CD14-positive monocyte (primary cell): ENCODE results near the gene LHX6. TPM values are rescaled to one million over a fixed set of nuclear protein-coding genes. Genes with fewer than 3 reads are reported as not detected.

Source experiments
- DNase-seq, 3 donors: peaks; one replicate each; pipeline ENCODE4 v3.0.0-alpha.2; 2011 to 2022
- H2AFZ ChIP-seq: 2 replicates; pipeline ENCODE4 v1.6.0; 2012; ENCODE audit warnings: mild to moderate bottlenecking, low read depth, low read length, inconsistent platforms; ENCODE audit not compliant: insufficient read depth, poor library complexity, severe bottlenecking
- H3K27ac ChIP-seq, 2 donors: 1 replicate in 1 of 2; 2 replicates in 1 of 2; pipeline ENCODE4 v1.5.1; 2012 to 2013; ENCODE audit warnings: low read length in 2 of 2, control low read depth in 1 of 2, inconsistent platforms in 1 of 2, low read depth in 1 of 2, mild to moderate bottlenecking in 1 of 2
- H3K27me3 ChIP-seq, 2 donors: one replicate each; pipeline versions ENCODE4 v1.6.0 to v1.6.1; 2011 to 2013; ENCODE audit warnings: low read length in 2 of 2; ENCODE audit not compliant: control insufficient read depth in 2 of 2, insufficient read depth in 2 of 2
- H3K36me3 ChIP-seq, 2 donors: replicated peaks in 1 of 2; 1 replicate in 1 of 2; 2 replicates in 1 of 2; pipeline versions ENCODE4 v1.5.1 to v1.6.1; 2012 to 2013; ENCODE audit warnings: low read length in 2 of 2, control low read depth in 1 of 2, inconsistent platforms in 1 of 2, mild to moderate bottlenecking in 1 of 2; ENCODE audit not compliant: insufficient read depth in 2 of 2, control insufficient read depth in 1 of 2
- H3K4me1 ChIP-seq, 2 donors: 1 replicate in 1 of 2; 2 replicates in 1 of 2; pipeline versions ENCODE4 v1.5.1 to v1.6.1; 2012 to 2013; ENCODE audit warnings: low read length in 2 of 2, control low read depth in 1 of 2, inconsistent platforms in 1 of 2, mild to moderate bottlenecking in 1 of 2, moderate library complexity in 1 of 2; ENCODE audit not compliant: insufficient read depth in 2 of 2, control insufficient read depth in 1 of 2
- H3K4me2 ChIP-seq: replicated peaks from 2 replicates; pipeline ENCODE3; 2012; ENCODE audit warnings: low read length, moderate library complexity, mild to moderate bottlenecking; ENCODE audit not compliant: poor library complexity, severe bottlenecking; ENCODE audit errors: extremely low read depth
- H3K4me3 ChIP-seq, 3 experiments: fragments of 200-600 bp in 1 of 3; sonication (generic) in 1 of 3; replicated peaks in 1 of 3; 1 replicate in 2 of 3; 2 replicates in 1 of 3; pipeline ENCODE4 v1.5.1; 2011 to 2013; ENCODE audit warnings: low read length in 3 of 3, mild to moderate bottlenecking in 3 of 3, control low read depth in 2 of 3, low read depth in 2 of 3, inconsistent platforms in 1 of 3, moderate library complexity in 1 of 3
- H3K79me2 ChIP-seq: 2 replicates; pipeline ENCODE4 v1.6.0; 2012; ENCODE audit warnings: mild to moderate bottlenecking, control low read depth, inconsistent platforms, low read length, moderate library complexity; ENCODE audit not compliant: insufficient read depth
- H3K9ac ChIP-seq: 2 replicates; pipeline ENCODE4 v1.6.0; 2017; ENCODE audit warnings: low read length, mild to moderate bottlenecking; ENCODE audit not compliant: insufficient read depth, poor library complexity, severe bottlenecking
- H3K9me3 ChIP-seq, 2 donors: replicated peaks in 1 of 2; 1 replicate in 1 of 2; 2 replicates in 1 of 2; pipeline versions ENCODE4 v1.5.1 to v1.6.1; 2012 to 2013; ENCODE audit warnings: low read length in 2 of 2, control low read depth in 1 of 2; ENCODE audit not compliant: control insufficient read depth in 1 of 2, insufficient read depth in 1 of 2
- H4K20me1 ChIP-seq: 2 replicates; pipeline ENCODE4 v1.6.0; 2012; ENCODE audit warnings: mild to moderate bottlenecking, low read length, control low read depth, moderate library complexity; ENCODE audit not compliant: insufficient read depth
- H3K27ac Mint-ChIP-seq, 7 donors: one replicate each; pipeline ENCODE4 v1.8.0; 2020; ENCODE audit warnings: mild to moderate bottlenecking in 7 of 7, mixed read lengths in 7 of 7, moderate library complexity in 6 of 7, inconsistent platforms in 2 of 7
- H3K27me3 Mint-ChIP-seq, 3 donors: one replicate each; pipeline ENCODE4 v1.8.0; 2021 to 2022; ENCODE audit warnings: low read depth in 3 of 3, mild to moderate bottlenecking in 3 of 3, mixed read lengths in 3 of 3, moderate library complexity in 3 of 3, inconsistent platforms in 1 of 3
- H3K36me3 Mint-ChIP-seq, 2 donors: one replicate each; pipeline ENCODE4 v1.8.0; 2020; ENCODE audit warnings: mixed read lengths in 2 of 2, inconsistent platforms in 1 of 2, mild to moderate bottlenecking in 1 of 2
- H3K4me1 Mint-ChIP-seq: one replicate; pipeline ENCODE4 v1.8.0; 2020; ENCODE audit warnings: mild to moderate bottlenecking, mixed read lengths
- H3K4me3 Mint-ChIP-seq, 2 donors: one replicate each; pipeline ENCODE4 v1.8.0; 2020; ENCODE audit warnings: mild to moderate bottlenecking in 2 of 2, mixed read lengths in 2 of 2, moderate library complexity in 1 of 2
- H3K9me3 Mint-ChIP-seq, 7 donors: one replicate each; pipeline ENCODE4 v1.8.0; 2020 to 2022; ENCODE audit warnings: mixed read lengths in 7 of 7, mild to moderate bottlenecking in 6 of 7, moderate library complexity in 6 of 7, inconsistent platforms in 2 of 7
- CTCF ChIP-seq: fragments of 200-600 bp; IDR thresholded peaks from one replicate; pipeline ENCODE4 v1.8.0; 2022; ENCODE audit warnings: antibody characterized with exemption, mild to moderate bottlenecking
- WGBS: methylation state at CpG from one replicate; pipeline ENCODE4 v1.1.5; 2013; ENCODE audit warnings: missing lambda C conversion rate; ENCODE audit not compliant: insufficient coverage; 5-methylcytosine and 5-hydroxymethylcytosine counted together
- intact Hi-C, 2 donors: fragments of 100-400 bp; cut with micrococcal nuclease; formaldehyde crosslinking; loops; one replicate each; pipeline versions ENCODE4 v1.15.0 to v1.15.1; 2023
- polyA plus RNA-seq, 3 donors: library from polyadenylated mRNA; depleted of rRNA in 1 of 3; unstranded in 2 of 3; stranded (reverse) in 1 of 3; fragments of 300-500 nt in 2 of 3; fragments of >200 nt in 1 of 3; fragmentation: Illumina TruSeq in 2 of 3; gene quantifications; 1 replicate in 2 of 3; 2 replicates in 1 of 3; pipeline ENCODE4 v1.2.3, GENCODE V29; 2012 to 2021

The LHX6 gene
- polyA plus RNA-seq, 3 donors: not detected

GRCh38 chr9:122221183-122221811 lies 7.5 kb downstream of the LHX6 start:
- Histone ChIP-seq H3K27me3 (peaks cover 45 to 72% of the 10 kb centered on the region in 2 donors), H3K27ac (no peak overlapping the region), H3K36me3 (no peaks in the 10 kb centered on the region), H3K9ac (no peak overlapping the region), H3K79me2 (no peaks in the 10 kb centered on the region), H3K4me2 (no peak overlapping the region), H2AFZ (peak overlapping the region; percentile 41), H3K9me3 (peaks cover 0 to 36% of the 10 kb centered on the region in 2 donors), H4K20me1 (no peaks in the 10 kb centered on the region), H3K4me1 (peaks cover 11 to 13% of the 10 kb centered on the region in 2 donors), H3K4me3 (no peak overlapping the region)
- DNase-seq: no peak
- intact Hi-C loops: no loop called here
- WGBS: 8% methylated on average over 12 of the region's 27 CpGs
- Mint-ChIP-seq H3K4me1 (peaks cover 35% of the 10 kb centered on the region), H3K27ac (no peak overlapping the region), H3K27me3 (peaks cover 73 to 89% (median 79%) of the 10 kb centered on the region in 3 donors), H3K4me3 (peak overlapping the region in 1 of 2 donors; percentile 73), H3K9me3 (peaks cover 3 to 24% (median 13%) of the 10 kb centered on the region in 7 donors), H3K36me3 (peaks cover 0 to 7% of the 10 kb centered on the region in 2 donors)
- TF ChIP-seq CTCF: no peak

GRCh38 chr9:122220673-122221182 lies 8.0 kb downstream of the LHX6 start:
- Mint-ChIP-seq H3K27me3 (peaks cover 76 to 88% (median 79%) of the 10 kb centered on the region in 3 donors), H3K4me3 (peak overlapping the region in 1 of 2 donors; percentile 62), H3K4me1 (peaks cover 32% of the 10 kb centered on the region), H3K9me3 (peaks cover 3 to 23% (median 13%) of the 10 kb centered on the region in 7 donors), H3K27ac (no peak overlapping the region), H3K36me3 (peaks cover 0 to 7% of the 10 kb centered on the region in 2 donors)
- Histone ChIP-seq H3K4me3 (no peak overlapping the region), H3K27me3 (peaks cover 49 to 77% of the 10 kb centered on the region in 2 donors), H3K9me3 (peaks cover 0 to 36% of the 10 kb centered on the region in 2 donors), H4K20me1 (no peaks in the 10 kb centered on the region), H2AFZ (no peak overlapping the region), H3K27ac (no peak overlapping the region), H3K36me3 (no peaks in the 10 kb centered on the region), H3K9ac (no peak overlapping the region), H3K79me2 (no peaks in the 10 kb centered on the region), H3K4me2 (no peak overlapping the region), H3K4me1 (peaks cover 11 to 13% of the 10 kb centered on the region in 2 donors)
- no peak for DNase-seq
- WGBS: no CpG with 5 or more reads among the region's 18 CpGs
- no peak for TF ChIP-seq CTCF
- intact Hi-C loops: no loop called here
